HepG2 (cell line): Measurements from ENCODE around the gene MTHFSD. TPM values are rescaled to one million over a fixed set of nuclear protein-coding genes. Genes with fewer than 3 reads are reported as not detected.

ENCODE experiments used
- ATAC-seq: fragments of 200-7000 bp; cut with Tn5 transposase; 3 replicates; pipeline ENCODE4 v1.9.1; 2020; ENCODE audit warnings: mild to moderate bottlenecking, moderate library complexity
- BruUV-seq: library from RNA; stranded (reverse); fragments of 400-500 nt; replicated peaks from 2 replicates; lab custom pipeline; 2021; lab: Mats Ljungman, UMichigan
- CTCF ChIA-PET: fragments of 300-600 bp; formaldehyde crosslinking; extraction: SDS; loops from one replicate; lab custom pipeline; 2021; ENCODE audit warnings: low total read pairs, inconsistent platforms, low intra/inter-chr PET ratio; lab: Yijun Ruan, JAX
- POLR2A ChIA-PET: fragments of 350-600 bp; sonication (Branson Sonifier 250); formaldehyde crosslinking; loops from one replicate; lab custom pipeline; 2020; ENCODE audit warnings: antibody characterized with exemption, inconsistent platforms; lab: Yijun Ruan, JAX
- DNase-seq: peaks from one replicate; pipeline ENCODE4 v3.0.0-alpha.2; 2015; ENCODE audit warnings: low spot score
- FAIRE-seq: peaks from 3 replicates; lab custom pipeline; 2011; peaks lifted over from hg19 to GRCh38; lab: Jason Lieb, UNC
- H2AFZ ChIP-seq: one replicate; pipeline ENCODE4 v1.6.1; 2011; ENCODE audit warnings: low read length, inconsistent platforms
- H3K27ac ChIP-seq: fragments of 300-600 bp; 3 replicates; pipeline ENCODE4 v1.8.0; 2011; ENCODE audit warnings: mixed run types, mild to moderate bottlenecking, mixed read lengths, low read length, inconsistent platforms; ENCODE audit not compliant: insufficient read depth; ENCODE audit errors: extremely low read length
- H3K27me3 ChIP-seq, 2 experiments: fragments of 200-600 bp in 1 of 2; 2 replicates in 1 of 2; 3 replicates in 1 of 2; pipeline versions ENCODE4 v1.6.0 to v1.8.0; 2011; ENCODE audit warnings: low read length in 2 of 2, mild to moderate bottlenecking in 2 of 2, moderate library complexity in 2 of 2, inconsistent platforms in 1 of 2; ENCODE audit not compliant: insufficient read depth in 2 of 2, control insufficient read depth in 1 of 2
- H3K36me3 ChIP-seq, 2 experiments: fragments of 200-600 bp in 1 of 2; replicated peaks in 1 of 2; 2 replicates in 1 of 2; 3 replicates in 1 of 2; pipeline versions ENCODE4 v1.5.1 to v1.8.0; 2011; ENCODE audit warnings: low read length in 2 of 2, inconsistent platforms in 1 of 2; ENCODE audit not compliant: insufficient read depth in 2 of 2, control insufficient read depth in 1 of 2
- H3K4me1 ChIP-seq: 2 replicates; pipeline ENCODE4 v1.5.1; 2012; ENCODE audit warnings: low read length, inconsistent platforms; ENCODE audit not compliant: insufficient read depth
- H3K4me2 ChIP-seq: 2 replicates; pipeline ENCODE4 v1.6.0; 2011; ENCODE audit warnings: low read depth, low read length, inconsistent platforms
- H3K4me3 ChIP-seq, 3 experiments: fragments of 200-600 bp in 1 of 3; sonication (generic), shearing (Covaris generic) in 1 of 3; replicated peaks in 1 of 3; 2 replicates each; pipeline ENCODE4 v1.5.1; 2011 to 2016; ENCODE audit warnings: low read length in 3 of 3, inconsistent platforms in 2 of 3, low read depth in 2 of 3, mild to moderate bottlenecking in 2 of 3, control low read depth in 1 of 3, mixed read lengths in 1 of 3; ENCODE audit not compliant: insufficient read depth in 1 of 3
- H3K79me2 ChIP-seq: one replicate; pipeline ENCODE4 v1.6.1; 2011; ENCODE audit warnings: low read length, inconsistent platforms; ENCODE audit not compliant: insufficient read depth
- H3K9ac ChIP-seq: 2 replicates; pipeline ENCODE4 v1.6.0; 2011; ENCODE audit warnings: mild to moderate bottlenecking, low read depth, low read length, inconsistent platforms; ENCODE audit not compliant: insufficient read depth
- H3K9me3 ChIP-seq: 2 replicates; pipeline ENCODE4 v1.5.1; 2012; ENCODE audit warnings: mild to moderate bottlenecking, low read length
- H4K20me1 ChIP-seq: 2 replicates; pipeline ENCODE4 v1.6.0; 2011; ENCODE audit warnings: inconsistent platforms, mild to moderate bottlenecking, low read length, moderate library complexity; ENCODE audit not compliant: insufficient read depth
- EZH2 ChIP-seq: conservative IDR thresholded peaks from 2 replicates; pipeline ENCODE4 v1.6.1; 2012; ENCODE audit warnings: mild to moderate bottlenecking, low read depth, low read length, moderate library complexity
- REXO4 ChIP-seq: sonication (generic); formaldehyde crosslinking; IDR thresholded peaks from 2 replicates; pipeline ENCODE4 v1.8.0; 2022; ENCODE audit warnings: missing genetic modification reagents, mild to moderate bottlenecking, borderline replicate concordance
- XRCC5 ChIP-seq: fragments of 200-400 bp; formaldehyde crosslinking; optimal IDR thresholded peaks from 2 replicates; pipeline ENCODE3; 2017; ENCODE audit warnings: mild to moderate bottlenecking, low read length
- WGBS: methylation state at CpG from one replicate; pipeline ENCODE4 v1.1.6; 2017; ENCODE audit warnings: low lambda C conversion rate; 5-methylcytosine and 5-hydroxymethylcytosine counted together
- in situ Hi-C: cut with HindIII; loops from 2 replicates; pipeline ENCODE4 v1.10.0; 2017; ENCODE audit warnings: low pct_unique_long_range_greater_than_20kb; ENCODE audit not compliant: extremely low pct_ligation_motif_present
- intact Hi-C: fragments of 100-400 bp; cut with micrococcal nuclease; formaldehyde crosslinking; loops from one replicate; pipeline ENCODE4 v1.10.0; 2022; ENCODE audit not compliant: unreplicated experiment
- polyA plus RNA-seq, 8 experiments: library from polyadenylated mRNA; depleted of rRNA in 3 of 8; stranded (reverse) in 7 of 8; unstranded in 1 of 8; fragments of >200 nt; fragmentation: Illumina TruSeq in 4 of 8; extraction: Trizol in 4 of 8; gene quantifications; 2 replicates each; pipeline versions ENCODE4 v1.2.1 to v1.2.3, GENCODE V29; 2011 to 2016; ENCODE audit warnings: low read depth in 4 of 8, missing spikeins in 1 of 8, mixed read lengths in 1 of 8; ENCODE audit not compliant: insufficient read depth in 1 of 8
- total RNA-seq, 5 experiments: library from RNA; depleted of rRNA; stranded (reverse); fragments of >200 nt; fragmentation: Illumina TruSeq; extraction: Trizol; gene quantifications; 2 replicates each; pipeline ENCODE4 v1.2.3, GENCODE V29; 2016; ENCODE audit warnings: low read depth in 1 of 5

Gene MTHFSD
- total and polyA plus RNA-seq, 2 of the 13 experiments (the other 11 are each of a cell fraction or from before 2014, with no cell fraction given) = 14.2 to 16.3 TPM

DNA sequence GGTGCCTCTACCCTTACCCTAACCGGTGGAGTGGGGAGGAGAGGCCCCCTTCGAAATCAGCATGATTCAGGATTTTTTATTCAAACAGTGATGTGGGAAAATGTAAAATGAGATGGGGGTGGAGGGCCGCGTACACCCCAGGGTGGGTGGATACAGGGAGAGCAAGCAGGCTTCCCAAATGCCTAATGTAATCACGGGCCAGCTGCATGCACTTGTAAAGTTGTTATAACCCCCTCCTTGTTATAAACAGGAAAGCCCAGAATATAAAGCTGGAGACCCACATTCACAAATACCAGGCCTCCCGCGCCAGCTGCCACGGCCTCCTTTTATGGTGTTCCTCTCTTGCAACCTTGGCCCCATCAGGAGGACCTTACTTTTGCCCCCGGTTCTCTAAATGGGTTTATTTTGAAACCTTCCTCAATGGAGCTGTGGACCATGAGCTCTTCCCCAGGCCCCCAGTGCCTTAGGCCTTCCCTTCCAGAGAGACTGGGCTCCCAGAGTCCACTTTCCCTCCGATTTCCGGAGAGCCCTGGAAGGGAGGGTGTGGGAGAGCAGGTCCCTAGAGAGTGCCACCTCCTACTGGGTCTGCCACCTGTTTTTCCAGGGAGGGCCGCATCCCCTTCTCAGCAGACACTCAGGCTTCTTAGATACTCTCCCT lies 22.4 kb upstream of the MTHFSD start (continued):
- no peak for TF ChIP-seq XRCC5
- TF ChIP-seq, all 625 proteins: peak for 0

GRCh38 chr16:86576591-86577313 lies 21.7 kb upstream of the MTHFSD start:
- H3K27me3 ChIP-seq = peaks cover 10 to 94% of the 10 kb centered on the region in 2 experiments
- CTCF ChIA-PET = interaction anchor here (0.8 kb wide), 1 partner anchor 185 kb away, joined by 5 read pairs; no protein-coding TSS in a partner anchor
- no peaks in the 10 kb centered on the region for H3K79me2 ChIP-seq
- H3K9ac ChIP-seq = no peak overlapping the region
- H3K4me2 ChIP-seq = no peak overlapping the region
- 22% methylated on average over 32 of the region's 33 CpGs for WGBS
- H2AFZ ChIP-seq = no peak overlapping the region
- no TSS peak for BruUV-seq
- TF ChIP-seq REXO4 = no peak
- peak; percentile 12; the same call in 1 of the 2 replicates for TF ChIP-seq EZH2
- TF ChIP-seq, all 625 proteins: peak for 1
- Histone ChIP-seq H3K4me1 (peaks cover 9% of the 10 kb centered on the region), H3K9me3 (no peaks in the 10 kb centered on the region), H3K4me3 (no peak overlapping the region; a peak in 1 of 6 replicates), H3K27ac (no peak overlapping the region), H4K20me1 (peaks cover 3% of the 10 kb centered on the region; the same call in 1 of the 2 replicates), H3K36me3 (no peaks in the 10 kb centered on the region)
- in situ Hi-C loops (no loop called here), intact Hi-C loops (no loop called here)
- POLR2A ChIA-PET = no interaction called here
- ATAC-seq (no peak), FAIRE-seq (no peak), DNase-seq (no peak)
